HG03457 (cell line): ENCODE results near the gene FBLN2.

ENCODE experiments used
- ATAC-seq: cut with Tn5 transposase; IDR thresholded peaks from one replicate; pipeline ENCODE4 v1.9.1; 2021; ENCODE audit warnings: moderate number of reproducible peaks; ENCODE audit not compliant: unreplicated experiment

Gene FBLN2

DNA sequence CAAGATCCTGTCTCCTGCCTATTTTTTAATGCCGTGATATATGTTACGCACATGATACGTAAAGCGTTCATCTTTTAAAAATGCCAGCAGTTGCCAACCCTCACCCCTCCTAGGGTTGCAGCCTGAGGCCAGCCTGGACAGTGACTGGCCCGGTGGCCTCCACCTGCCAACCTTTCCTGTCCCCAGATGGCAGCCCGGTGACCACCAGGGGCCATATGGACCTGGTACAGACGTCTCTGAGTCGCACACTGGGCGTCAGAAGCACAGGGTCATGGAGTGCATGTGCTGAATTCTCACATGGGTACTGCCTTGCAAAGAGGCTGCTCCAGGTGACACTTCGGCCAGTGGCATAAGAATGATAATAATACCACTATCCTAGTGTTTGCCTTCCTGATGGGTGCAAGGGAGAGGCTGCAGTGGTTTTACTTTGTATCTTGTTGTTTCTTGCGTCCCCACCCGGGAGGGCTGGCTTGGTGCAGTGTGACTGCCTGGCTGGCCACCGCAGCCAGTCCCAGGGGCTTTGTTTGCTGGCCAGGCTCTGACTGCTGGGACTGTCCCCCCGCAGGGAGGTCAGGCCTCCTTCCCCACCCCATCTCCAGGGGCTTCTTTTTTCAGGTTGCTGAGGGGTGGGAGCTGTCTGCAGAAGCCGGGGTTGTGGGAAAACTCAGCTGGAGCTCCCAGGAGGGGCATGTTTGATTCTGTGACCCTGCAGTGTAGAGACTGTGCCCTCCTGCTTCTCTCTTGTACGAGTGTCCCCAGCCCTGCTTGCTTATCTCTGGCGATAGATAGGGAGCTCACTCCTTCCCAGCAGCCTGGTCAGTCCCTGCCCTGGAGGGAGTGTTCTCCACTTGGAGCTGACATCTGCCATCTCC, 16.9 kb downstream of the FBLN2 start:
- ATAC-seq = no peak

GRCh38 chr3:13566453-13566748, 17.5 kb downstream of the FBLN2 start:
- no peak for ATAC-seq

DNA sequence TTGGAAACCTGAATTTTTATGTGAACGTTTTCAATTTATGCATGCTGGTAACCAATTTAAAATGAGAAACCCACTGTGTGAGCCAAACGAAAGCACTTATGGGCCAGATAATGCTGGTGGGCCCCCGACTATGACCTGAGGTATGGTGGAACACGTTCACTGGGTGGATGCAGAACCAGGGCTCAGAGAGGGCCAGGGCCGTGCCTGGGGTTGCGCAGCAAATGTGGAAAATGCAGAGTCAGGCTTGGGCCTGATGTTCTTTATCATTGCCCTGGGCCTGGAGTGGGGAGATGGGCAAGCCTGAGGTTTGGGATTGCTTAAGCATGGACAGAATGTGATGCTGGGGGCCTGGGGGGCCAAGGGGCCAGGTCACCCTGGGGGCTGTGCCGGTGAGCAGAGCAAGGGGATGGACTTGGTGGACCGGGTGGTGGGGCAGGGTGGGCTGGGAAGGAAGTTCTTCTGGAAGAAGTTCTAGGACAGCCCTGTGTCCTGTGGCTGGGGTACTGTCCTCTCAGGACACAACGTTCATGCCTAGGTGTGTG, 17.9 kb downstream of the FBLN2 start:
- ATAC-seq = no peak

DNA sequence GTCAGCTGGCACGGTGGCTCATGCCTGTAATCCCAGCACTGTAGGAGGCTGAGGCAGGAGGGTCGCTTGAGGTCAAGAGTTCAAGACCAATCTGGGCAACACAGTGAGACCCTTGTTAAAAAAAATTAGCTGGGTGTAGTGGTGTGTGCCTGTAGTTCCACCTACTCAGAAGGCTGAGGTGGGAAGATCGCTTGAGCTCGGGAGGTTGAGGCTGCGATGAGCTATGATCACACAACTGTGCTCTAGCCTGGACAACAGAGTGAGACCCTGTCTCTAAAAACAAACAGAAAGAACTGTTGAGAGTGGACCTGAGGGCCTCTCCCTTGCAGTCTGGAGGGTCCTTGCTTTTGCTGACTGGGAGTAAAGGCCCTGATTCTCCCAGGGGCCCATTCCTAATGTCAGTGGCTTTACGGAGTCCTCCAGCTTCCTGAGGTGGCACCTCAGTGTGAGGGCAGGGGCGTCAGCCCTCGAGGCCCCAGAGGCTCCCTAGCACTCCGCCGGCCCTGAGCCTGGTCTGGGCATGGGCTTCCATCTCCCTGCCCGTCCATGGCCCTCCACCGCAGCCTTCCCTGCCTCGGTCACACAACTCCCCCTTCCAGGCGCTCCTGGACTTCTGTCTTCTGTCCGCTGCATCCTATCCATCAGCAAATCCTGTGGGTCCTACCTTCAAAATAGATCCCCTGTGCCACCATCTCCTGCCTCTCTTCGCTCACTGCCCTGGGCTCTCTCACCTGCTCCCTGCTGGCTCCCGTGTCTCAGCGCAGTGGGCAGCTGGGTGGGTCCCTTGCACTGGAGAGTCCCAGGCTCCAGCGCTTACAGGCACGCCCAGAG, 19.0 kb downstream of the FBLN2 start:
- no peak for ATAC-seq

- ATAC-seq = no peak
Observed at GRCh38 chr3:13568515-13569028, 19.6 kb downstream of the FBLN2 start.

GRCh38 chr3:13569201-13569600, 20.3 kb downstream of the FBLN2 start:
- no peak for ATAC-seq

DNA sequence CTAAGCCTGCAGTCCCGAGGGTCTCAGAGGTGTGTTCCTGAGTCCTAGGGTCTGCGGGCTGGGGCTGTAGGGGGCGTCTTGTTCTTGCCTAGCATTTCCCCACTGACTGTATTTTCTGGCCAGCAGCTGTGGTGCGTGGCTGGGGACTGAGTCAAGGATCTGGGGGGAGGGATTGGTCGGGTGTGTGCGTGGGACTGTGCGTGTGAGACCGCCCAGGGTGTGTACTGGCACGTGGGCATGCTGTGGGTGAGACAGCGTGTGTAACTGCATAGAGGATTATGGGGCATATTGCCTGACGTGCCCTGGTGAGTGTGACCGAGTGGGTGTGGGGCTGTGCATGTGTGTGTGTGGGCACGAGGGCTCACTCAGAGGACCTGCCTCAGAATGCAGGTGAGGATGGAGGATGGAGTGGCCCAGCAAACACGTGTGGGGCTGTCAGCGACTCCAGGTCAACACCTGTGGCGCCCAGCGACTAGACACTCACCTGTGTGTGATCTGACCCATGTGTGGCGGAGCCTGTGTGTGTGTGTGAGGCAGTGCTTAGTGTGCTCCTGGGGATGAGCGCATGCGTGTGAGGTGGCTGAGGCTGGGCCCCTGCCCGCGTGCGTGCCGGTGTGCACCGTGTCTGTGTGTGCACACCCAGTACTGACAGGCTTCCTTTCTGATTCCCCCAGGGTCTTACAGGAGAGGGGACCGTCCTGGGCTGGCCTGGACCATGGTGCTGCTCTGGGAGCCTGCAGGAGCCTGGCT, 20.9 kb downstream of the FBLN2 start:
- ATAC-seq = no peak

- ATAC-seq = no peak
Observed at GRCh38 chr3:13570391-13571194, 21.7 kb downstream of the FBLN2 start.

DNA sequence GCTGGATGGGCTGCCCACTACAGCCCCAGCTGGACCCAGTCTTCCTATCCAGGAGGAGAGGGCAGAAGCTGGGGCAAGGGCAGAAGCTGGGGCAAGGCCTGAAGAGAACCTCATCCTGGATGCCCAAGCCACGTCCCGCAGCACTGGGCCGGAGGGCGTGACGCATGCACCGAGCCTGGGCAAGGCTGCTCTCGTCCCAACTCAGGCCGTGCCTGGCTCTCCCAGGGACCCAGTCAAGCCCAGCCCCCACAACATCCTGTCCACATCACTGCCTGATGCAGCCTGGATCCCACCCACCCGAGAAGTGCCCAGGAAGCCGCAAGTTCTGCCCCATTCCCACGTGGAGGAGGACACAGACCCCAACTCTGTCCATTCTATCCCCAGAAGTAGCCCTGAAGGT, 22.3 kb downstream of the FBLN2 start:
- ATAC-seq = no peak

GRCh38 chr3:13571831-13572750, 23.2 kb downstream of the FBLN2 start:
- no peak for ATAC-seq

- no peak for ATAC-seq
Observed at GRCh38 chr3:13572926-13573623, 24.1 kb downstream of the FBLN2 start.

DNA sequence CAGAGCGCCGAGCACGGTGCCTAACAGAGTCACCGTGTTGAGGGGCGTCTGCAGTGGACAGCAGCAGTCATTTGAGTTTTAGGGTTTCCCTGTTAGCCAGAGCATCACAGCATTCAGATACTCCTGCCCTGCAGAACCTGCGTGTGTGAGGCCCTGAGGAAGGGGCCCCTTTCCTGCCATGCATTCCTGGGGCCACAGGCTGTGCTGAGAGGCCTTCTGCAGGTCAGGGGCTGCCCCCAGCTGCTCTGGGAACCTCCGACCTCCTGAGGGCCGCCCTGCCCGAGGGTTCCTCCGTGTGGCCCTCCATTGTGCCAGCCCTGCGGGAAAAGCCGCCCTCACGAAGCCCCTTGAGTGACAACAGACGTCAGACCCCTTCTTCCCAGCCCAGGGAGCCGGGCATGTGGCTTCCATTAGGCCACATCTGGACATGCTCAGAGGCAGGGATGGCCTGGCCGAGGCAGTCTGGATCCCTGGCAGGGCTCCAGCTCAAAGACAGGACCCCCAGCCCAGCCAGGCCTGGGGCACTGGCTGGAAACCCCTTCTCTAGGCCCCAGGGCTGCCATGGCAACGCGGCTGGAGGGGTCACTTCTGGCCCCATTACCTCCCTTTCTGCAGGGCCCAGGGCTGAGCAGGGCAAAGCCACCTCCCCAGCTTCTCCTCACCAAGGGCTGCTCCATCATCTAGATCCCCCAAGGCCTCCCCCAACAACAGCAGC, 25.3 kb downstream of the FBLN2 start:
- no peak for ATAC-seq

DNA sequence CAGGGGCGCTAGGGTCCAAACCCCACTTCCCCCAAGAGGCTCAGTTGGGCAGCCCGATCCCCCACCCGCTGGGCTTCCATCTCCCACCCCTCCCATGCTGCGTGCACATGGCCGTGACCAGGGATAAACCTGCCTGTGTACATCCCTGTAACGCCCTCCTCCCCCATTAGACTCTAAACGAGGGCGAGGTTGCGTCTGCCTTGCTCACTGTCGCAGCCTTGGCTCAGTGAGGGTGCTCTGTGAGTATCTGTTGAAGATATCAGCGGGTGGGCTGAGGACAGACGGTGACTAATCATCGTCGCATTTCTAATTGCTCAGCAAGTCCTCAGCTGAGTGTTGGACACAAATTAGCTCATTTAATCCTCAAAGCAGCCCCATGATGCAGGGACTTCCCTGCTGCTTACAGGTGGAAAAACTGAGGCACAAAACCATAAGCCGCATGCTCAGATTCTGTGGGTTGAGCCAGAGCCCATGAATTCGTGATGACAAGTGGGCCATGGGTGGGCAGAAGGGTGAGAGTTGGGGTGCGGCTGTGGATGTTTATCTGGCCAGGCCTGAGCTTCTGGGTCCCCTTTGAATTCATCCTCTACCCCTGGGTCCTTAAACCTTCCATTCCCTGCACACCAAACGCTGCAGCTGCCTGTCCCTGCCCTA, 26.0 kb downstream of the FBLN2 start:
- ATAC-seq = no peak

GRCh38 chr3:13575459-13576061, 26.6 kb downstream of the FBLN2 start:
- no peak for ATAC-seq

DNA sequence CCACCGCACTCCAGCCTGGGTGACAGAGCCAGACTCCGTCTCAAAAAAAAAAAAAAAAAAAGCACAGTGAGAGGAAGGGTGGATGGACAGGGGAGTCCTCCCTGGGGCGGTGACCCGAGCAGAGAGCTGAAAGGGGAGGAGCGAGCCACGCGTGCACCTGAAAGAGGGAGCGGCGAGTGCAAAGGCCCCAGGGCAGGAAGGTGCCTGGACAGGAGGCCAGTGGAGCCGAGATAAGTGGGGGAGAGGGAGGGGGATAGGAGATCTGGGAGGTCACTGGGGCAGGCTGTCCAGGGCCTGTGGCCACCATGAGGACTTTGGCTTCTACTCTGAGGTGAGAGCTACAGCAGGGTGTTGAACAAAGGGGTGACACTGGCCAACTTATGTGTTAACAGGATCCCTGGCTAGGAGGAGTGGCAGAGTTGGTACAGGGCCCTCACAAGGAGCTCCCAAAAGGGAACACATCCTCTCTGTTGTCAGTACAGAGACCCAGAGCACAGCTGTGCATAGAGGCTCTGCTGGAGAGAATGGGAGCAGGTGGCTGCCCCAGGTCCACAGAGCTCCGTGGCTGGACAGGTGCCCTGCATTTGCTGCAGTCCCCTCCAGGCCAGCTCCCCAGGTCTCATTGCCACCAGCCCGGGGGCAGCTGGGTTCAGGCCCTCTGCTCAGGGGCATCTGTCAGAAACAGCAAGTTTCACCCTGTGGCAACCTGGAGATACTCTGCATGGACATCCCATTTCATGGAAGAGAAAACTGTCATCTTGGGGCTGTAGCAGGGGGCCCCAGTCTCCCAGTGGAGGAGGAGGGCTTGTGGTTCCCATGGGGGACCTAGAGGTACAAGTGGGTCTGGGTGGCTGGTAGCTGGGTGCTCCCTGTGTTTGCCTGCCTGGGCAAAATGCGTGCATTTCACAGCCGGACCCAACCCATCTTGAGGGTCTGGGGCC, 28.5 kb downstream of the FBLN2 start:
- ATAC-seq = no peak

DNA sequence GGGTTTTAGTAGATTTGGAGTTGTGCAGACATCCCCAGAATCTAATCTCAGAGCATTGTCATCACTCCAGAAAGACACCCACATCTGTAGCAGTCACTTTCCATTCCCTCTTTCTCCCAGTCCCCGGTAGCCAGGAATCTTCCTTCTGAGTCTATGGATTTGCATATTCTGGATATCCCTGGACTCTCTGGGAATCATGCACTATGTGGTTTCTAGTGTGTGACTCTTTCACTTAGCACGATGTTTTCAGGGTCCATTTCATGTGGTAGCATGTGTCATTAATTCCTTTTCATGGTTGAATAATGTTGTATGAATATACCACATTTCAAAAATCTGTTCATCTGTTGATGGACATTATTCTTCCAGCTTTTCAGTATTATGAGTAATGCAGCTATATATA, 29.3 kb downstream of the FBLN2 start:
- no peak for ATAC-seq
